Measurements from ENCODE around the gene TBX2. TPM values are rescaled to one million over a fixed set of nuclear protein-coding genes. Genes with fewer than 3 reads are reported as not detected.
"Not testable (repeated sequence)": the region's sequence is repeated elsewhere in the genome, so short reads cannot be mapped to it uniquely, and the experiment has no call there.

Gene TBX2
- total RNA-seq, 1 experiment from 2014 or later = not detected

DNA sequence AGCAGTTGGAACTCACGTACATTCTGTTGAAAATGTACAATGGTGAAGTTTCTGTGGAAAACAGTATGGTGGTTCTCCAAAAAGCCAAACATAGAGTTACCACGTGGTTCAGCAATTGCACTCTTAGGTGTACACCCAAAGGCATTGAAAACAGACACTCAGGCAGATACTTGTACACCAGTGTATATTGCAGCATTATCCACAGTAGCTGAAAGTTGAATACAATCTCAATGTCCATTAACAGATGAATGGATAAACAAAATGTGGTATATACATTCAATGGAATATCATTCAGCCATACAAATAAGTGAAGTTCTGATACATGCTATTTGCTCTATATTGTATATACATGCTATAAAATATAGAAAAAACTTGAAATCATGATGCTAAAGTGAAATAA is 23.2 kb downstream of the TBX2 start:
- Histone ChIP-seq H3K27ac (ENCODE audit: low read length) (no peak overlapping the region), H3K4me1 (ENCODE audit: low read length) (no peaks in the 10 kb centered on the region), H3K9ac (ENCODE audit: low read length) (no peak overlapping the region)

DNA sequence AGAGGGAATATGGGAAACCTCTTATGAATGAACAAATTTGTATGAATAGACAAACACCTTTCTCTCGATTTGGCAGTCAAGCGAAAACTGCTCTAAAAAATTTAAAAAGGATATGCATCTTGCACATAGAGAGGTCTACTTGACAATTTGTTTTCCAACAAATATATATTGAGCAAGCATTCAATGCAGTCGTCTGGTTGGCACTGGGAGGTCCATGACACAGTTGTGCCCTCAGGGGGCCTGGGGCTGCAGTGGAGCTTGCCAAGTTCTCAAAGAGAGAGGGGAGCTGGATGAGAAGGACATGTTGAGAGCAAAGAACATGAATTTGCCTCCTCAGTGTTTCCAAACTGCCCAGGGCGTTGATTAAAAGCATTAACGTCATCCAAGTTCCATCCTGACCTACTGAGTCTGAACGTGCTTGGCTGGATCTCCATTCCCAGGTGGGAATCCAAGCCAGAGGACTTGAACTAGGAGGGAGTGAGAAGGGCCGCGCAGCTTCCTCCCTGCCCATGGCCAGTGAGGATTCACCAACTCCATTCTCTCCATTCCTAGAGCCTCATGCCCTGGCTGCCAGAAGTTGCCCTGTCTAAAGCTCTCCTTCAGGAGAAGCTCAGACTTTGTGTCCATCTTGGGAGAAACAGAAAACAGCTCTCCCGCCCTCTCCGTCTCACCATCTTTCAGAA is 24.5 kb downstream of the TBX2 start:
- no peaks in the 10 kb centered on the region for H3K36me3 ChIP-seq (ENCODE audit: insufficient read depth, low read length)
- no peak overlapping the region for H2AFZ ChIP-seq (ENCODE audit: low read length)
- no peak overlapping the region for H3K4me2 ChIP-seq (ENCODE audit: low read depth, low read length, poor library complexity, severe bottlenecking)
- DNase-seq = no peak
- H4K20me1 ChIP-seq (ENCODE audit: insufficient read depth, low read depth, low read length) = no peaks in the 10 kb centered on the region
- no peaks in the 10 kb centered on the region for H3K27me3 ChIP-seq (ENCODE audit: low read length)
- H3K9me2 ChIP-seq (replicated peaks; ENCODE audit: insufficient read depth, low read length) = no peaks in the 10 kb centered on the region
- no peak overlapping the region for H3K9ac ChIP-seq (ENCODE audit: low read length)
- no peaks in the 10 kb centered on the region for H3K4me1 ChIP-seq (ENCODE audit: low read length)
- H3K4me3 ChIP-seq (ENCODE audit: low read length) = no peak overlapping the region
- H3K79me2 ChIP-seq (ENCODE audit: low read length) = no peaks in the 10 kb centered on the region
- H3K27ac ChIP-seq (ENCODE audit: low read length) = no peak overlapping the region
- no peaks in the 10 kb centered on the region for H3K9me3 ChIP-seq (ENCODE audit: low read length)

More for the DNA sequence above, 23.2 kb downstream of the TBX2 start:
- Histone ChIP-seq H3K27me3 (ENCODE audit: low read length) (no peaks in the 10 kb centered on the region), H3K36me3 (ENCODE audit: insufficient read depth, low read length) (no peaks in the 10 kb centered on the region), H4K20me1 (ENCODE audit: insufficient read depth, low read depth, low read length) (no peaks in the 10 kb centered on the region), H3K79me2 (ENCODE audit: low read length) (no peaks in the 10 kb centered on the region), H2AFZ (ENCODE audit: low read length) (no peak overlapping the region), H3K9me2 (replicated peaks; ENCODE audit: insufficient read depth, low read length) (no peaks in the 10 kb centered on the region), H3K9me3 (ENCODE audit: low read length) (no peaks in the 10 kb centered on the region), H3K4me2 (ENCODE audit: low read depth, low read length, poor library complexity, severe bottlenecking) (no peak overlapping the region), H3K4me3 (ENCODE audit: low read length) (no peak overlapping the region)
- no peak for DNase-seq

DNA sequence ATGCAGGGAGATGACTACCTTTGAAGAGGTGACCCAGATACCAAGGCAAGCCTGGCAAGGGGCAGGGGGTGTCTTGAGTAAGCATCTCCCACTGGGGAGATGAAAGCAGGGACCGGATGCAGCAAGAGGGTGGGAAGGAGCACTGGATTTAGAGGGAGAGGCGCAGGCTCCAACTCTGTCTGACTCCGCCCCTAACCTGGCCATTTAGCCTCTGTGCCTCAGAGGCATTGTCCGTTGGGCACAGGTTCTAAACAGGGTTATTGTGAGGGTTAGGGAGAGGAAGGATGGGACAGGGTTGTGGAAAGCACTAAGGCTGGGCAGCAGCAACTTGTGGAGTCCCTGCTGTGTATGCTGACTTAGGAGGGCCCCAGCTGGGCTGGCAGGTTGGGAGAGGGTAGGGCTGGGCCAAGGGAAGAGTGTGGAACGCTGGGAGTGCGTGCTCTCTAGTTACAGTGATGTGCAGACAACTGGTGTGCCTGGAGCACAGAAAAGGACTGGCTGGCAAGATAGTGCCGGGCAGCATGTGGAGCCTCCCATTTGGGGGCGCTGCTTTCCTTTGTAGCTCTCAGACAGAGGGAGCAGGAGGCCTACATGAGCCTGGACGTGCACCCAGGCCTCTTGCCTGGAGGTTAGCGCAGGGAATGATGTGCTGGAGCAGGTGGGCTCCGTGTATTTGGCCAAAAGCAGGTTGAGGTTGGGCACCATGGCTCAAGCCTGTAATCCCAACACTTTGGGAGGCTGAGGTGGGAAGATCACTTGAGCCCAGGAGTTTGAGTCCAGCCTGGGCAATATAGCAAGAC is 26.2 kb downstream of the TBX2 start:
- no peaks in the 10 kb centered on the region for H3K9me3 ChIP-seq (ENCODE audit: low read length)
- no peak overlapping the region for H3K4me2 ChIP-seq (ENCODE audit: low read depth, low read length, poor library complexity, severe bottlenecking)

DNA sequence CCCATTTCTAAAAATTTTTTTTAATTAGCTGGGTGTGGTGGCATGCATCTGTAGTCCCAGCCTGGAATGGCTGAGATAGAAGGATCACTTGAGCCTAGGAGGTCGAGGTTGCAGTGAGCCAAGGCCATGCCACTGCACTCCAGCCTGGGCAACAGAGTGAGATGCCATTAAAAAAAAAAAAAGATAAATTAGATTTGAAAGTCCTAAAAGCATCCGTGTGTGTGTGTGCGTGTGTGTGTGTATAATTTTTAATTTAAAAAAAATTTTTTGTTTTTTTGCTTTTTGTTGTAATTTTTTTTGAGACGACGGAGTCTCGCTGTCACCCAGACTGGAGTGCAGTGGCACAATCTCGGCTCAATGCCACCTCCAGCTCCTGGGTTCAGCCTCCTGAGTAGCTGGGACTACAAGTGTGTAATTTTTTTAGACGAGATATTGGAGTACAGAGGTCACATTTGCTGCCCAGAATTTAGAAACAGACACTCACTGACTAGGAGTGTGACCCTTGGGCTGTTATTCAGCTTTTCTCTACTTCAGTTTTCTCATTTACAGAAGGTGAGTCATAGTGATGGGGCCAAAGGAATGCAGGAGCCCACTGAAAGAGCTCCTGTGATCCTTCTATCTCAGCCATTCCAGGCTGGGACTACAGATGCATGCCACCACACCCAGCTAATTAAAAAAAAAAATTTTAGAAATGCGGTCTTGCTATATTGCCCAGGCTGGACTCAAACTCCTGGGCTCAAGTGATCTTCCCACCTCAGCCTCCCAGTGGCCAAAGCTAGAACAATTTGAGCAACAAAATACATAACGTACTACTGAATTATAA is 27.1 kb downstream of the TBX2 start:
- H3K9ac ChIP-seq (ENCODE audit: low read length) = no peak overlapping the region

More for the DNA sequence above, 26.2 kb downstream of the TBX2 start:
- H2AFZ ChIP-seq (ENCODE audit: low read length) = no peak overlapping the region
- H3K27ac ChIP-seq (ENCODE audit: low read length) = no peak overlapping the region
- no peaks in the 10 kb centered on the region for H4K20me1 ChIP-seq (ENCODE audit: insufficient read depth, low read depth, low read length)
- H3K27me3 ChIP-seq (ENCODE audit: low read length) = no peaks in the 10 kb centered on the region
- H3K4me1 ChIP-seq (ENCODE audit: low read length) = no peaks in the 10 kb centered on the region
- H3K9ac ChIP-seq (ENCODE audit: low read length) = no peak overlapping the region
- no peaks in the 10 kb centered on the region for H3K36me3 ChIP-seq (ENCODE audit: insufficient read depth, low read length)
- no peak overlapping the region for H3K4me3 ChIP-seq (ENCODE audit: low read length)
- DNase-seq = peak; percentile 56
- no peaks in the 10 kb centered on the region for H3K9me2 ChIP-seq (replicated peaks; ENCODE audit: insufficient read depth, low read length)
- H3K79me2 ChIP-seq (ENCODE audit: low read length) = no peaks in the 10 kb centered on the region

DNA sequence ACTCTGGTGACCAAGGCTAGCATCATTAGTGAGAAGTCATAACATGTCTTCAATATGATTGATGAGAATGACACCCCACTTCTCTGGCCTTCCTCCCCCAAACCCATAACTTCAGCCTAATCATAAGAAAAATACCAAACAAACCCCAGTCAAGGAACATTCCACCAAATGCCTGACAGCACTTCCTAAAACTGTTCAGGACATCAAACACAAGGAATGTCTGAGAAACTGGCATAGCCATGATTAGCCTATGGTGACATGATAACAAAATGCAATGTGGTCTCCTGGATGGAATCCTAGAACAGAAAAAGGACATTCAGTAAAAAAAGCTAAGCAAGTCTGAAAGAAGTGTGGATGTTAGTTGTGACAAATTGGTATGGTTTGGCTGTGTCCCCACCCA is 27.9 kb downstream of the TBX2 start:
- no peak overlapping the region for H3K9ac ChIP-seq (ENCODE audit: low read length)
- no peaks in the 10 kb centered on the region for H3K4me1 ChIP-seq (ENCODE audit: low read length)
- H3K27ac ChIP-seq (ENCODE audit: low read length) = no peak overlapping the region
- H3K9me2 ChIP-seq (replicated peaks; ENCODE audit: insufficient read depth, low read length) = no peaks in the 10 kb centered on the region
- no peak for DNase-seq
- H4K20me1 ChIP-seq (ENCODE audit: insufficient read depth, low read depth, low read length) = no peaks in the 10 kb centered on the region
- no peak overlapping the region for H2AFZ ChIP-seq (ENCODE audit: low read length)
- no peaks in the 10 kb centered on the region for H3K36me3 ChIP-seq (ENCODE audit: insufficient read depth, low read length)
- H3K79me2 ChIP-seq (ENCODE audit: low read length) = no peaks in the 10 kb centered on the region
- no peak overlapping the region for H3K4me3 ChIP-seq (ENCODE audit: low read length)
- no peaks in the 10 kb centered on the region for H3K27me3 ChIP-seq (ENCODE audit: low read length)
- no peak overlapping the region for H3K4me2 ChIP-seq (ENCODE audit: low read depth, low read length, poor library complexity, severe bottlenecking)
- no peaks in the 10 kb centered on the region for H3K9me3 ChIP-seq (ENCODE audit: low read length)

More for the DNA sequence above, 27.1 kb downstream of the TBX2 start:
- Histone ChIP-seq H3K27ac (ENCODE audit: low read length) (no peak overlapping the region), H3K4me3 (ENCODE audit: low read length) (no peak overlapping the region), H3K4me2 (ENCODE audit: low read depth, low read length, poor library complexity, severe bottlenecking) (no peak overlapping the region), H2AFZ (ENCODE audit: low read length) (no peak overlapping the region), H3K9me2 (replicated peaks; ENCODE audit: insufficient read depth, low read length) (no peaks in the 10 kb centered on the region), H3K27me3 (ENCODE audit: low read length) (no peaks in the 10 kb centered on the region), H3K4me1 (ENCODE audit: low read length) (no peaks in the 10 kb centered on the region), H3K36me3 (ENCODE audit: insufficient read depth, low read length) (no peaks in the 10 kb centered on the region), H3K9me3 (ENCODE audit: low read length) (no peaks in the 10 kb centered on the region), H3K79me2 (ENCODE audit: low read length) (no peaks in the 10 kb centered on the region), H4K20me1 (ENCODE audit: insufficient read depth, low read depth, low read length) (no peaks in the 10 kb centered on the region)
- no peak for DNase-seq

DNA sequence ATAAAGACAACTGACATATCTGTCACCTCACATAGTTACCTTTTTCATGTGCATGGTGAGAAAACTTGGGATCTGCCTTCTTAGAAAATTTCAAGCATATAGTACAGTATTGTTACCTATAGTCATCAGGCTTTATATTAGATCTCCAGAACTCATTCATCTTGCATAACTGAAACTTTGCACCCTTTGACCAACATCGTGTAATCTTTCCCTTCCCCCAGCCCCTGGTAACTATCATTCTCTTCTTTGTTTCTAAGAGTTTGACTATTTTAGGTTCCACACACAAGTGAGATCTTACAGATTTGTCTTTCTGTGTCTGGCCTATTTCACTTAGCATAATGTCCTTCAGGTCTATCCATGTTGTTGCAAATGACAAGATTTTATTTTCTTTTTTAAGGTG is 29.6 kb downstream of the TBX2 start:
- Histone ChIP-seq H2AFZ (ENCODE audit: low read length) (no peak overlapping the region), H3K36me3 (ENCODE audit: insufficient read depth, low read length) (no peaks in the 10 kb centered on the region), H3K9me2 (replicated peaks; ENCODE audit: insufficient read depth, low read length) (no peaks in the 10 kb centered on the region), H3K4me1 (ENCODE audit: low read length) (no peaks in the 10 kb centered on the region), H3K27me3 (ENCODE audit: low read length) (no peaks in the 10 kb centered on the region), H3K4me3 (ENCODE audit: low read length) (no peak overlapping the region), H4K20me1 (ENCODE audit: insufficient read depth, low read depth, low read length) (no peaks in the 10 kb centered on the region), H3K9ac (ENCODE audit: low read length) (no peak overlapping the region), H3K9me3 (ENCODE audit: low read length) (no peaks in the 10 kb centered on the region), H3K79me2 (ENCODE audit: low read length) (no peaks in the 10 kb centered on the region), H3K27ac (ENCODE audit: low read length) (no peak overlapping the region), H3K4me2 (ENCODE audit: low read depth, low read length, poor library complexity, severe bottlenecking) (no peak overlapping the region)
- DNase-seq = no peak

DNA sequence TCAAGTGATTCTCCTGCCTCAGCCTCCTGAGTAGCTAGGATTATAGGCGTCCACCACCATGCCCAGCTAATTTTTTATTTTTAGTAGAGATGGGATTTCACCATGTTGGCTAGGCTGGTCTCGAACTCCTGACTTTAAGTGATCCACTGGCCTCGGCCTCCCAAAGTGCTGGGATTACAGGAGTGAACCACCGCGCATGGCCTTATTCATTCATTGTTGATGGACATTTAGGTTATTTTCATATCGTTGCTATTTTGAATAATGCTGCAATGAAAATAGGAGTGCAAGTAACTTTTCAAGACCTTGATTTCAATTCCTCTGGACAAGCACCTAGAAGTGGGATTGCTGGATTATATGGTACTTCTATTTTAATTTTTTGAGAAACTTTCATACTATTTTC is 30.2 kb downstream of the TBX2 start:
- not testable (repeated sequence) for H3K9me2 ChIP-seq (replicated peaks; ENCODE audit: insufficient read depth, low read length); H3K36me3 ChIP-seq (ENCODE audit: insufficient read depth, low read length); H3K4me3 ChIP-seq (ENCODE audit: low read length); H3K9me3 ChIP-seq (ENCODE audit: low read length); H3K4me2 ChIP-seq (ENCODE audit: low read depth, low read length, poor library complexity, severe bottlenecking); H3K27me3 ChIP-seq (ENCODE audit: low read length); H3K27ac ChIP-seq (ENCODE audit: low read length); H2AFZ ChIP-seq (ENCODE audit: low read length); DNase-seq; H3K79me2 ChIP-seq (ENCODE audit: low read length); H3K9ac ChIP-seq (ENCODE audit: low read length); H3K4me1 ChIP-seq (ENCODE audit: low read length); H4K20me1 ChIP-seq (ENCODE audit: insufficient read depth, low read depth, low read length)
